BE2C (cell line): ENCODE data around the gene HOXB3.

Source experiments
- DNase-seq: peaks from one replicate; pipeline ENCODE4 v3.0.0-alpha.2; 2020
- H3K27me3 ChIP-seq: fragments of 250-450 bp; sonication (Bioruptor Pico); 2 replicates; pipeline ENCODE4 v1.5.1; 2020; ENCODE audit warnings: mild to moderate bottlenecking
- H3K36me3 ChIP-seq: fragments of 250-450 bp; sonication (Bioruptor Pico); 2 replicates; pipeline ENCODE4 v1.5.1; 2020; ENCODE audit warnings: mild to moderate bottlenecking
- H3K4me1 ChIP-seq: fragments of 250-450 bp; sonication (Bioruptor Pico); 2 replicates; pipeline ENCODE4 v1.5.1; 2020
- H3K4me3 ChIP-seq: 2 replicates; pipeline ENCODE4 v1.5.1; 2011; ENCODE audit warnings: low read depth, low read length
- H3K9me3 ChIP-seq: fragments of 250-450 bp; sonication (Bioruptor Pico); 2 replicates; pipeline ENCODE4 v1.5.1; 2020
- CTCF ChIP-seq: IDR thresholded peaks from 2 replicates; pipeline ENCODE4 v1.5.1; 2012; ENCODE audit warnings: mild to moderate bottlenecking, low read depth, low read length

Gene HOXB3

GRCh38 chr17:48558057-48558830 lies 31.8 kb downstream of the HOXB3 start:
- Histone ChIP-seq H3K4me1 (no peaks in the 10 kb centered on the region), H3K9me3 (no peaks in the 10 kb centered on the region), H3K4me3 (no peak overlapping the region), H3K36me3 (no peaks in the 10 kb centered on the region), H3K27me3 (peaks cover 98% of the 10 kb centered on the region)
- no peak for DNase-seq
- no peak for TF ChIP-seq CTCF

- no peak overlapping the region for H3K4me3 ChIP-seq
- H3K9me3 ChIP-seq, result no peaks in the 10 kb centered on the region
- H3K27me3 ChIP-seq, result peaks cover 96% of the 10 kb centered on the region
- H3K36me3 ChIP-seq, result no peaks in the 10 kb centered on the region
- no peak for TF ChIP-seq CTCF
- DNase-seq, result no peak
- no peaks in the 10 kb centered on the region for H3K4me1 ChIP-seq
These were observed 33.3 kb downstream of the HOXB3 start for GRCh38 chr17:48556576-48557401.

- no peak for DNase-seq
- H3K9me3 ChIP-seq, result no peaks in the 10 kb centered on the region
- H3K4me1 ChIP-seq, result no peaks in the 10 kb centered on the region
- no peaks in the 10 kb centered on the region for H3K36me3 ChIP-seq
- no peak overlapping the region for H3K4me3 ChIP-seq
- TF ChIP-seq CTCF, result no peak
- H3K27me3 ChIP-seq, result peaks cover 95% of the 10 kb centered on the region
These were observed 33.8 kb downstream of the HOXB3 start for GRCh38 chr17:48556229-48556575.

- Histone ChIP-seq H3K9me3 (no peaks in the 10 kb centered on the region; the same call in 1 of the 2 replicates), H3K4me1 (no peaks in the 10 kb centered on the region), H3K4me3 (no peak overlapping the region), H3K36me3 (no peaks in the 10 kb centered on the region), H3K27me3 (peaks cover 93% of the 10 kb centered on the region)
- no peak for DNase-seq
- no peak for TF ChIP-seq CTCF
These were observed 34.5 kb downstream of the HOXB3 start for GRCh38 chr17:48555258-48556228.

- H3K27me3 ChIP-seq, result peaks cover 93% of the 10 kb centered on the region
These were observed 35.4 kb downstream of the HOXB3 start for GRCh38 chr17:48554412-48555257.

More at GRCh38 chr17:48554412-48555257, 35.4 kb downstream of the HOXB3 start:
- TF ChIP-seq CTCF, result no peak
- H3K9me3 ChIP-seq, result no peaks in the 10 kb centered on the region; the same call in 1 of the 2 replicates
- H3K4me3 ChIP-seq, result no peak overlapping the region
- no peaks in the 10 kb centered on the region for H3K4me1 ChIP-seq
- DNase-seq, result no peak
- no peaks in the 10 kb centered on the region for H3K36me3 ChIP-seq
